Parathyroid adenoma (tissue), 2 donors: ENCODE results near the gene SLC38A6.

ENCODE experiments used
- H2AFZ ChIP-seq: fragments of 300-600 bp; sonication (generic); one replicate; pipeline ENCODE4 v1.7.0; 2017; ENCODE audit warnings: antibody characterized with exemption, mild to moderate bottlenecking
- H3K27ac ChIP-seq: fragments of 300-600 bp; sonication (generic); one replicate; pipeline ENCODE4 v1.7.0; 2017
- H3K27me3 ChIP-seq: fragments of 300-600 bp; sonication (generic); one replicate; pipeline ENCODE4 v1.7.0; 2017; ENCODE audit warnings: low read length; ENCODE audit not compliant: control insufficient read depth, insufficient read depth
- H3K36me3 ChIP-seq: fragments of 300-600 bp; sonication (generic); one replicate; pipeline ENCODE4 v1.7.0; 2017; ENCODE audit warnings: low read length; ENCODE audit not compliant: control insufficient read depth, insufficient read depth
- H3K4me1 ChIP-seq: fragments of 300-600 bp; sonication (generic); one replicate; pipeline ENCODE4 v1.7.0; 2017; ENCODE audit warnings: control low read depth
- H3K4me2 ChIP-seq: fragments of 300-600 bp; sonication (generic); one replicate; pipeline ENCODE4 v1.7.0; 2017; ENCODE audit warnings: low read length
- H3K4me3 ChIP-seq: fragments of 300-600 bp; sonication (generic); one replicate; pipeline ENCODE4 v1.7.0; 2017; ENCODE audit warnings: low read depth, low read length
- H3K79me2 ChIP-seq: fragments of 300-600 bp; sonication (generic); one replicate; pipeline ENCODE4 v1.7.0; 2017; ENCODE audit warnings: control low read depth
- H3K9ac ChIP-seq: fragments of 300-600 bp; sonication (generic); one replicate; pipeline ENCODE4 v1.7.0; 2017; ENCODE audit warnings: mild to moderate bottlenecking
- H3K9me3 ChIP-seq: fragments of 300-600 bp; sonication (generic); one replicate; pipeline ENCODE4 v1.7.0; 2017; ENCODE audit warnings: low read length; ENCODE audit not compliant: control insufficient read depth
- TF ChIP-seq, protein P1 (sequence below): fragments of 300-600 bp; sonication (generic); IDR thresholded peaks from one replicate; pipeline ENCODE4 v1.7.0; 2017; ENCODE audit warnings: antibody characterized with exemption, mild to moderate bottlenecking
- donor health status: primary hyperparathyroidism.

Gene SLC38A6

GRCh38 chr14:61048640-61049039 lies 67.6 kb downstream of the SLC38A6 start:
- Histone ChIP-seq H3K4me3 (no peak overlapping the region), H3K27ac (no peak overlapping the region), H3K36me3 (no peaks in the 10 kb centered on the region), H2AFZ (no peak overlapping the region), H3K4me2 (no peak overlapping the region), H3K9ac (no peak overlapping the region), H3K79me2 (no peaks in the 10 kb centered on the region), H3K27me3 (no peaks in the 10 kb centered on the region), H3K4me1 (no peaks in the 10 kb centered on the region), H3K9me3 (no peaks in the 10 kb centered on the region)
- TF ChIP-seq, protein P1, sequence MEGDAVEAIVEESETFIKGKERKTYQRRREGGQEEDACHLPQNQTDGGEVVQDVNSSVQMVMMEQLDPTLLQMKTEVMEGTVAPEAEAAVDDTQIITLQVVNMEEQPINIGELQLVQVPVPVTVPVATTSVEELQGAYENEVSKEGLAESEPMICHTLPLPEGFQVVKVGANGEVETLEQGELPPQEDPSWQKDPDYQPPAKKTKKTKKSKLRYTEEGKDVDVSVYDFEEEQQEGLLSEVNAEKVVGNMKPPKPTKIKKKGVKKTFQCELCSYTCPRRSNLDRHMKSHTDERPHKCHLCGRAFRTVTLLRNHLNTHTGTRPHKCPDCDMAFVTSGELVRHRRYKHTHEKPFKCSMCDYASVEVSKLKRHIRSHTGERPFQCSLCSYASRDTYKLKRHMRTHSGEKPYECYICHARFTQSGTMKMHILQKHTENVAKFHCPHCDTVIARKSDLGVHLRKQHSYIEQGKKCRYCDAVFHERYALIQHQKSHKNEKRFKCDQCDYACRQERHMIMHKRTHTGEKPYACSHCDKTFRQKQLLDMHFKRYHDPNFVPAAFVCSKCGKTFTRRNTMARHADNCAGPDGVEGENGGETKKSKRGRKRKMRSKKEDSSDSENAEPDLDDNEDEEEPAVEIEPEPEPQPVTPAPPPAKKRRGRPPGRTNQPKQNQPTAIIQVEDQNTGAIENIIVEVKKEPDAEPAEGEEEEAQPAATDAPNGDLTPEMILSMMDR = no peak

DNA sequence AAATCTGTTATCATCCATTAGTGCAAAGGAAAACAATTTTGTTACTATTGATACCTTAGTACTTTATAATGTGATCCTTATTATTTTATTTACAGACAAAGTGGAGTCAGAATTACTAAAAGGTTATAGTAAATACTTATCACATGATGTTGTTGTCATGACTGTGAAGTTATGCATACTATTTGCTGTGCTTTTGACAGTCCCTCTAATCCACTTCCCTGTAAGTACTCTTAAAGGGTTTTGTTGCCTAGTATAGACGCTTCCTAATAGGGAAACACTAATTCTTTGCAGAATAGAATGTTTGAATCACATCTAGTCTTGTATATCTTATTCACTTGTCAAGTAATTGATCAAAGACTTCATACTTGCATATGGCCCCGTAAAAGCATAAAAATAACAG lies 69.4 kb downstream of the SLC38A6 start:
- no peak overlapping the region for H3K9ac ChIP-seq
- no peak overlapping the region for H3K4me2 ChIP-seq
- no peaks in the 10 kb centered on the region for H3K79me2 ChIP-seq
- TF ChIP-seq, protein P1 = no peak
- no peaks in the 10 kb centered on the region for H3K9me3 ChIP-seq
- H2AFZ ChIP-seq = no peak overlapping the region
- no peak overlapping the region for H3K4me3 ChIP-seq
- H3K4me1 ChIP-seq = no peaks in the 10 kb centered on the region
- H3K27ac ChIP-seq = no peak overlapping the region
- H3K27me3 ChIP-seq = no peaks in the 10 kb centered on the region
- no peaks in the 10 kb centered on the region for H3K36me3 ChIP-seq

GRCh38 chr14:61051051-61051450 lies 70.0 kb downstream of the SLC38A6 start:
- TF ChIP-seq, protein P1 = no peak
- Histone ChIP-seq H3K4me1 (no peaks in the 10 kb centered on the region), H3K36me3 (no peaks in the 10 kb centered on the region), H2AFZ (no peak overlapping the region), H3K27me3 (no peaks in the 10 kb centered on the region), H3K27ac (no peak overlapping the region), H3K9ac (no peak overlapping the region), H3K4me2 (no peak overlapping the region), H3K9me3 (no peaks in the 10 kb centered on the region), H3K4me3 (no peak overlapping the region), H3K79me2 (no peaks in the 10 kb centered on the region)

GRCh38 chr14:61051621-61052020 lies 70.6 kb downstream of the SLC38A6 start:
- H3K27me3 ChIP-seq = no peaks in the 10 kb centered on the region
- no peak overlapping the region for H3K9ac ChIP-seq
- no peaks in the 10 kb centered on the region for H3K4me1 ChIP-seq
- no peak overlapping the region for H3K4me3 ChIP-seq
- H3K4me2 ChIP-seq = no peak overlapping the region
- H3K36me3 ChIP-seq = no peaks in the 10 kb centered on the region
- H3K79me2 ChIP-seq = no peaks in the 10 kb centered on the region
- no peaks in the 10 kb centered on the region for H3K9me3 ChIP-seq
- TF ChIP-seq, protein P1 = no peak
- H2AFZ ChIP-seq = no peak overlapping the region
- H3K27ac ChIP-seq = no peak overlapping the region

GRCh38 chr14:61063461-61063860 lies 82.4 kb downstream of the SLC38A6 start:
- Histone ChIP-seq H2AFZ (no peak overlapping the region), H3K4me1 (peaks cover 15% of the 10 kb centered on the region), H3K4me3 (no peak overlapping the region), H3K36me3 (no peaks in the 10 kb centered on the region), H3K9me3 (no peaks in the 10 kb centered on the region), H3K9ac (no peak overlapping the region), H3K27ac (no peak overlapping the region), H3K79me2 (no peaks in the 10 kb centered on the region), H3K4me2 (no peak overlapping the region), H3K27me3 (no peaks in the 10 kb centered on the region)
- TF ChIP-seq, protein P1 = no peak
